Keratinocyte (primary cell): ENCODE measurements around the gene TMEM256. TPM values are rescaled to one million over a fixed set of nuclear protein-coding genes. Genes with fewer than 3 reads are reported as not detected.
"Not testable (repeated sequence)": the region's sequence is repeated elsewhere in the genome, so short reads cannot be mapped to it uniquely, and the experiment has no call there.

Experiments
- DNase-seq: peaks from one replicate; pipeline ENCODE4 v3.0.0-alpha.2; 2011; ENCODE audit warnings: low read depth, missing footprints, low spot score
- FAIRE-seq: peaks from 2 replicates; lab custom pipeline; 2011; peaks lifted over from hg19 to GRCh38; lab: Jason Lieb, UNC
- H2AFZ ChIP-seq: 2 replicates; pipeline ENCODE4 v1.6.0; 2012; ENCODE audit warnings: low read length, control low read depth, inconsistent platforms; ENCODE audit not compliant: control insufficient read depth
- H3K27ac ChIP-seq: 2 replicates; pipeline ENCODE4 v1.5.1; 2011; ENCODE audit warnings: low read length; ENCODE audit not compliant: control insufficient read depth, insufficient read depth
- H3K27me3 ChIP-seq: 3 replicates; pipeline ENCODE4 v1.6.0; 2011; ENCODE audit warnings: low read length; ENCODE audit not compliant: control insufficient read depth, insufficient read depth; ENCODE audit errors: extremely low read depth
- H3K36me3 ChIP-seq, 2 experiments: 2 replicates in 1 of 2; 3 replicates in 1 of 2; pipeline ENCODE4 v1.5.1; 2011; ENCODE audit warnings: low read length in 2 of 2, mild to moderate bottlenecking in 1 of 2; ENCODE audit not compliant: control insufficient read depth in 2 of 2, insufficient read depth in 2 of 2; ENCODE audit errors: extremely low read depth in 1 of 2
- H3K4me1 ChIP-seq: 3 replicates; pipeline ENCODE4 v1.5.1; 2011; ENCODE audit warnings: low read length; ENCODE audit not compliant: control insufficient read depth, insufficient read depth; ENCODE audit errors: extremely low read depth
- H3K4me2 ChIP-seq: 3 replicates; pipeline ENCODE4 v1.6.0; 2011; ENCODE audit warnings: low read depth, low read length; ENCODE audit not compliant: control insufficient read depth, insufficient read depth; ENCODE audit errors: extremely low read depth
- H3K4me3 ChIP-seq, 3 experiments: fragments of 200-600 bp in 1 of 3; sonication (generic) in 1 of 3; 2 replicates in 2 of 3; 3 replicates in 1 of 3; pipeline ENCODE4 v1.5.1; 2011 to 2016; ENCODE audit warnings: low read length in 3 of 3, mild to moderate bottlenecking in 3 of 3, control low read depth in 2 of 3, inconsistent platforms in 1 of 3, low read depth in 1 of 3, mixed read lengths in 1 of 3, mixed run types in 1 of 3, moderate library complexity in 1 of 3; ENCODE audit not compliant: control insufficient read depth in 2 of 3, insufficient read depth in 2 of 3; ENCODE audit errors: extremely low read depth in 1 of 3
- H3K79me2 ChIP-seq: 2 replicates; pipeline ENCODE4 v1.6.0; 2012; ENCODE audit warnings: low read length; ENCODE audit not compliant: control insufficient read depth, insufficient read depth
- H3K9ac ChIP-seq: 3 replicates; pipeline ENCODE4 v1.6.0; 2011; ENCODE audit warnings: low read length; ENCODE audit not compliant: control insufficient read depth, insufficient read depth; ENCODE audit errors: extremely low read depth
- H3K9me1 ChIP-seq: 3 replicates; pipeline ENCODE4 v1.6.0; 2011; ENCODE audit warnings: low read length; ENCODE audit not compliant: control insufficient read depth, insufficient read depth; ENCODE audit errors: extremely low read depth
- H3K9me3 ChIP-seq: 2 replicates; pipeline ENCODE4 v1.5.1; 2012; ENCODE audit warnings: low read depth, low read length; ENCODE audit not compliant: control insufficient read depth
- H4K20me1 ChIP-seq: 3 replicates; pipeline ENCODE4 v1.6.0; 2011; ENCODE audit warnings: low read length; ENCODE audit not compliant: control insufficient read depth, insufficient read depth; ENCODE audit errors: extremely low read depth
- EZH2 ChIP-seq: IDR thresholded peaks from one replicate; pipeline ENCODE4 v1.6.1; 2012; ENCODE audit warnings: inconsistent platforms, mild to moderate bottlenecking, low read length, moderate library complexity
- dilution Hi-C: fragments of 300-500 bp; cut with MboI; formaldehyde crosslinking; loops from one replicate; pipeline ENCODE4 v1.7.0; 2020; ENCODE audit warnings: low sequenced_read_pairs; ENCODE audit not compliant: extremely low pct_ligation_motif_present
- polyA plus RNA-seq, 5 experiments: library from polyadenylated mRNA; depleted of rRNA in 3 of 5; stranded (reverse) in 3 of 5; stranded (forward) in 1 of 5; unstranded in 1 of 5; fragments of >200 nt; gene quantifications; 1 replicate in 1 of 5; 2 replicates in 3 of 5; 3 replicates in 1 of 5; pipeline versions ENCODE4 v1.2.1 to v1.2.3, GENCODE V29; 2011 to 2012; ENCODE audit warnings: missing spikeins in 2 of 5, low read depth in 1 of 5, low replicate concordance in 1 of 5
- TF ChIP-seq, protein P1 (sequence below), 3 experiments: IDR thresholded peaks in 1 of 3; conservative IDR thresholded peaks in 1 of 3; optimal IDR thresholded peaks in 1 of 3; 2 replicates in 2 of 3; 3 replicates in 1 of 3; pipeline versions ENCODE3 to v1.5.1; 2011; ENCODE audit warnings: low read length in 3 of 3, mild to moderate bottlenecking in 3 of 3, moderate library complexity in 2 of 3, control low read depth in 1 of 3, inconsistent platforms in 1 of 3; ENCODE audit not compliant: insufficient read depth in 2 of 3; ENCODE audit errors: extremely low read depth in 1 of 3

TMEM256 gene
- polyA plus RNA-seq, 1 donor (not counting 4 experiments of a cell fraction or from before 2014, with no cell fraction given), result 68.1 TPM

GRCh38 chr17:7369825-7370224, 34.1 kb downstream of the TMEM256 start:
- Histone ChIP-seq H2AFZ (no peak overlapping the region), H3K4me2 (no peak overlapping the region), H3K9me1 (no peaks in the 10 kb centered on the region), H3K9me3 (no peaks in the 10 kb centered on the region), H4K20me1 (no peaks in the 10 kb centered on the region), H3K36me3 (no peaks in the 10 kb centered on the region), H3K79me2 (no peaks in the 10 kb centered on the region), H3K27me3 (no peaks in the 10 kb centered on the region), H3K4me1 (no peaks in the 10 kb centered on the region), H3K4me3 (no peak overlapping the region), H3K9ac (no peak overlapping the region), H3K27ac (no peak overlapping the region)
- DNase-seq (no peak), FAIRE-seq (no peak)
- dilution Hi-C loops, result no loop called here
- TF ChIP-seq EZH2, result no peak
- TF ChIP-seq, protein P1, sequence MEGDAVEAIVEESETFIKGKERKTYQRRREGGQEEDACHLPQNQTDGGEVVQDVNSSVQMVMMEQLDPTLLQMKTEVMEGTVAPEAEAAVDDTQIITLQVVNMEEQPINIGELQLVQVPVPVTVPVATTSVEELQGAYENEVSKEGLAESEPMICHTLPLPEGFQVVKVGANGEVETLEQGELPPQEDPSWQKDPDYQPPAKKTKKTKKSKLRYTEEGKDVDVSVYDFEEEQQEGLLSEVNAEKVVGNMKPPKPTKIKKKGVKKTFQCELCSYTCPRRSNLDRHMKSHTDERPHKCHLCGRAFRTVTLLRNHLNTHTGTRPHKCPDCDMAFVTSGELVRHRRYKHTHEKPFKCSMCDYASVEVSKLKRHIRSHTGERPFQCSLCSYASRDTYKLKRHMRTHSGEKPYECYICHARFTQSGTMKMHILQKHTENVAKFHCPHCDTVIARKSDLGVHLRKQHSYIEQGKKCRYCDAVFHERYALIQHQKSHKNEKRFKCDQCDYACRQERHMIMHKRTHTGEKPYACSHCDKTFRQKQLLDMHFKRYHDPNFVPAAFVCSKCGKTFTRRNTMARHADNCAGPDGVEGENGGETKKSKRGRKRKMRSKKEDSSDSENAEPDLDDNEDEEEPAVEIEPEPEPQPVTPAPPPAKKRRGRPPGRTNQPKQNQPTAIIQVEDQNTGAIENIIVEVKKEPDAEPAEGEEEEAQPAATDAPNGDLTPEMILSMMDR (optimal IDR thresholded peaks at IDR 0.05 in 1 of 3, IDR thresholded peaks at IDR 0.05 in 1 of 3, conservative IDR thresholded peaks at IDR 0.05 in 1 of 3; ENCODE audit: extremely low read depth in 1 of 3, insufficient read depth in 2 of 3, low read length in 3 of 3), result no peak

- H3K4me2 ChIP-seq, dilution Hi-C loops, H3K27me3 ChIP-seq, H3K36me3 ChIP-seq, DNase-seq, H3K9ac ChIP-seq, H3K9me3 ChIP-seq, H3K4me3 ChIP-seq, FAIRE-seq, H3K9me1 ChIP-seq, H2AFZ ChIP-seq, H4K20me1 ChIP-seq, H3K4me1 ChIP-seq, H3K27ac ChIP-seq, H3K79me2 ChIP-seq: not testable (repeated sequence)
Measured at GRCh38 chr17:7368599-7368994, 35.3 kb downstream of the TMEM256 start.

- Histone ChIP-seq H4K20me1 (no peaks in the 10 kb centered on the region), H3K79me2 (no peaks in the 10 kb centered on the region), H3K27me3 (no peaks in the 10 kb centered on the region), H3K27ac (no peak overlapping the region), H3K9me3 (no peaks in the 10 kb centered on the region), H3K9ac (no peak overlapping the region), H2AFZ (no peak overlapping the region), H3K4me3 (no peak overlapping the region), H3K9me1 (no peaks in the 10 kb centered on the region), H3K4me2 (no peak overlapping the region), H3K4me1 (peaks cover 2% of the 10 kb centered on the region), H3K36me3 (no peaks in the 10 kb centered on the region)
- DNase-seq (no peak), FAIRE-seq (no peak)
- TF ChIP-seq, protein P1 (optimal IDR thresholded peaks at IDR 0.05 in 1 of 3, IDR thresholded peaks at IDR 0.05 in 1 of 3, conservative IDR thresholded peaks at IDR 0.05 in 1 of 3; ENCODE audit: extremely low read depth in 1 of 3, insufficient read depth in 2 of 3, low read length in 3 of 3), result no peak
- TF ChIP-seq EZH2, result no peak
- dilution Hi-C loops, result no loop called here
Measured at GRCh38 chr17:7367918-7368598, 35.8 kb downstream of the TMEM256 start.
